NCI-H2227 treated with DMSO at 0.1 percent for 48 hours (cell line): Measurements from ENCODE around the gene PCAT7.
"Not testable (repeated sequence)": the region's sequence is repeated elsewhere in the genome, so short reads cannot be mapped to it uniquely, and the experiment has no call there.

Experiments
- DNase-seq: peaks from one replicate; lab custom pipeline; 2025; lab: John Stamatoyannopoulos, UW

The PCAT7 gene

GRCh38 chr9:94554439-94555331 is at the start of gene PCAT7:
PCAT7 (plus strand) TSS chr9:94555083.
- peak; percentile 77 for DNase-seq

DNA sequence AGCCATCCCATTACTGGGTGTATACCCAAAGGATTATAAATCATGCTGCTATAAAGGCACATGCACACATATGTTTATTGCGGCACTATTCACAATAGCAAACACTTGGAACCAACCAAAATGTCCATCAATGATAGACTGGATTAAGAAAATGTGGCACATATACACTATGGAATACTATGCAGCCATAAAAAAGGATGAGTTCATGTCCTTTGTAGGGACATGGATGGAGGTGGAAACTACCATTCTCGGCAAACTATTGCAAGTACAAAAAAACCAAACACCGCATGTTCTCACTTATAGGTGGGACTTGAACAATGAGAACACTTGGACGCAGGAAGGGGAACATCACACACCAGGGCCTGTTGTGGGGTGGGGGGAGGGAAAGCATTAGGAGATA is 48.5 kb upstream of the PCAT7 start:
- not testable (repeated sequence) for DNase-seq

- no peak for DNase-seq
Observed at GRCh38 chr9:94507531-94508258, 47.2 kb upstream of the PCAT7 start.

DNA sequence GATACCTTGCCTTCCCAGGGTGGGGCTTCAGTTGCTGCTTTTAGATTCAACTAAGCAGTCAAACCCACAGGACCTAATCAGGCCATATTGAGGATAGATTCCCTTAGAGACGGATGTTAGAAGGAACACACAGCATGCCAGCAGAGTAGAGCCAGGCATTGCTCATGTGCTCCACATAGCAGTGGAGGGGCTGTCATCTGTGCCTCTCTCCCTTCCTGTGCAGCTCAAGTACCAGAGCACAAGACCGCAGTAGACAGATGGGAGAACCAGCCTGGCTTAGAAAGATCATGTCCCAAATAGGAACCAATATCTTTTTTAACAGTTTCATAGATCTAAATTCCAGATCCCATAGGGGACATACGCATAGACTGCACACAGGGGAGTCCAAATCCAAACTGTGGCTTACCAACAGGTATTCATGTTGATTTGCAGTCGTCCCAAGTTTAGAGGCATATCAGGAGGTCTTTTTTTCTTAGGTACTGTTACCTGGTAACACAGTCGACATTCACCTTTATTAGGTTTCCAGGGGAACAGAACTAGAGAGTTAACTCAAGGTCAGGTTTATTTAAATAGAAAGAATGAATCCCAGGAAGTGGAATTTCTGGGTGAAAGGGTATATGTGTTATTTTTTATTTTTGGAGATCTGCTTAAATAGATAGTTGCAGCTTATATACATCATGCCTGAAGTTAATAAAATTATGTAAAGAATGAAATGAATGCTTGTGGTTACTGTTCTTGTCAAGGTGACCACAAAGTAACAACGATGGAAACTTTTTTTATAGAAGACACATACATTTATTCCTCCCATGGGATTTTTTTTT is 43.5 kb upstream of the PCAT7 start:
- no peak for DNase-seq

- DNase-seq: no peak
Observed at GRCh38 chr9:94511955-94512265, 43.0 kb upstream of the PCAT7 start.

DNA sequence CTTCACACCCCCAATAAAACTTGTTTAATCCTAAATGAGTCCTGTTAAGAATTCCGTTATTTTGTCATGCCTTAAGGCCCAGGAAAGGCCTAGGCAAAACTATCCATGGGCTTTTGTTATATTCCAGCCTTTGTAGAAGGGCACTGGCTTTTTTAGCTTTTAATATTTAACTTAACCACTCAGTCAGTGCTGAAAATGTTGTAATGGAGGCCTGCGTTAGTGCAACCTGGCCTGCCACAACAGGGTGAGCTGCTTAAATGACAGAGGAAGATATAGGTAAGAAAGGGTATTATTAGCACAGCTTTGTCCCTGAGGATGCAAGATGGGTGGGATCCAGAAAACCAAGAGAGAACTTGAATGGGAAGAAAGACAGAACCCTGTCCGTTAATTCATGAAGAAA is 40.2 kb upstream of the PCAT7 start:
- no peak for DNase-seq

DNA sequence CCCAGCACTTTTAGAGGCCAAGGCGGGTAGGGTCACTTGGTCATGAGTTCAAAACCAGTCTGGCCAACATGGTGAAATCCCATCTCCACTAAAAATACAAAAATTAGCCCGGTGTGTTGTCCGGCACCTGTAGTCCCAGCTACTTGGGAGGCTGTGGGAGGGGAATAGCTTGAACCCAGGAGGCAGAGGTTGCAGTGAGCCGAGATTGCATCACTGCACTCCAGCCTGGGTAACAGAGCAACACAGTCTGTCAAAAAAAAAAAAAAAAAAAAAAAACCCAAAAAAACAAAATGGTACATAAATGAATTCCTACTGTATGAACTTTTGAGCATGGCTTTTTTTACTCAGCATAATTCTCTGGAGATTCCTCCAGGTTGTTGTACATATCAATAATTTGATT is 37.6 kb upstream of the PCAT7 start:
- DNase-seq: no peak

- DNase-seq: no peak
Observed at GRCh38 chr9:94525396-94526035, 29.4 kb upstream of the PCAT7 start.

GRCh38 chr9:94526271-94526670 is 28.6 kb upstream of the PCAT7 start:
- DNase-seq: no peak

GRCh38 chr9:94526951-94527350 is 27.9 kb upstream of the PCAT7 start:
- DNase-seq: no peak

- no peak for DNase-seq
Observed at GRCh38 chr9:94528886-94529285, 26.0 kb upstream of the PCAT7 start.

DNA sequence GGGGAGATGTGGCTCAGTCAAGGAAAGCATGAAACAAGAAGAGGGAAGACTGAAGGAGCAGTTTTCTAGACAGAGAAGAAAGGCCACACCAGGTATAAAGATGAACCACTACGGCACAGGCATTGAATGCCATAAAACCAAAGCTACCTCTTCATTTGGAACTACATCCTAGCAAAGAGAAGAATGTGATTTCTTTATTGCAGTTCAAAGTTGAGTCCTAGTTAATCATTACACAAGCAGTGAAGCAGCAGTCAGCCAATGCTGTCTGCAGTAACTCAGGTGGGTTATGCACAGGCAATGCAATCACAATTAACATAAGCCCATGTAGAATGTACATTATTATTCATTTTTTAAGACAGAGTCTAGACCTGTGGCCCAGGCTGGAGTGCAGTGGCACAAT is 21.7 kb upstream of the PCAT7 start:
- DNase-seq: no peak

DNA sequence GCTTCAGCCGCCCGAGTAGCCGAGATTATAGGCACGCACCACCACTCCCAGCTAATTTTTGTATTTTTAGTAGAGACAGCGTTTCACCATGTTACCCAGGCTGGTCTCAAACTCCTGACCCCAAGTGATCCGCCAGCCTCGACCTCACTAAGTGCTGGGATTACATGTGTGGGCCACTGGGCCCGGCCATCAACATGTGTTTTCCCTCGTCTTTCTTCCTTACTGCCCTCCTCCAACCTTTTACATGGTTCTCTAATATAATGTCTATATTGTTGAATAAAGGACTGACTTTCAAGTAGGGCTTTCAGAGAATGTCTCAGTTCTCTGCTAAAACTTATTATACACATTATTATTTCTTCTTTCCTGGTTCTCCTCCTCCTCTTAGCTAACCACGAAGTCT is 21.3 kb upstream of the PCAT7 start:
- DNase-seq: no peak

GRCh38 chr9:94534901-94535300 is 20.0 kb upstream of the PCAT7 start:
- no peak for DNase-seq

GRCh38 chr9:94538908-94539307 is 16.0 kb upstream of the PCAT7 start:
- DNase-seq: no peak

DNA sequence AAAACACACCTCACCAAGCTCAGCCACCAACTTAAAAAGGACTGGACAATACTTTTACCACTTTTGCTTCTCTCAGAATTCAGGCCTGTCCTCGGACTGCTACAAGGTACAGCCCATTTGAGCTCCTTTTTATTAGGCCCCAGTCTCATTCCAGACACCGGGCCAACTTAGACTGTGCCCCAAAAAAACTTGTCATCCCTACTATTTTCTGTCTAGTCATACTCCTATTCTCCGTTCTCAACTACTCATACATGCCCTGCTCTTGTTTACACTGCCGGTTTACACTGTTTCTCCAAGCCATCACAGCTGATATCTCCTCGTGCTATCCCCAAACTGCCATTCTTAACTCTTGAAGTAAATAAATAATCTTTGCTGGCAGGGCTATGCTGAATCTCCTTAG is 10.5 kb upstream of the PCAT7 start:
- DNase-seq: not testable (repeated sequence)

DNA sequence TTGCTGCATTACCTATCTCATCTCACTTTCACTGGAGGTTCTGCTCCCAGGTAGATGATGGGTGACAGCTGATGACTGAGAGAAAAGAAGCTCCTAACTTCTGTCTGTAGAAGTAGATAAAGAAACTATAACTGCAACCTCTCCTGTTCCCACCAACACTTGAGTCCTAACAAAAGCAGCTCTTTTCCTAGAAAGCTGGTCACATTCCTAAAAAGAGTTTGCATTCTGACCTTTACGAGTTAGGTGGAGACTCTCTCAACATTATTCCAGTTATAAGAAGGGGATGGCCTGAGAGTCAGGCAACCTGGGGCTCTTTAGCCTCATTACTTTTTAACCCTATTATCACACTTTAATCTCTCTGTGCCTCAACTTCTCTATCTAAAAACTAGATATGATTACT is 8.9 kb upstream of the PCAT7 start:
- DNase-seq: no peak

DNA sequence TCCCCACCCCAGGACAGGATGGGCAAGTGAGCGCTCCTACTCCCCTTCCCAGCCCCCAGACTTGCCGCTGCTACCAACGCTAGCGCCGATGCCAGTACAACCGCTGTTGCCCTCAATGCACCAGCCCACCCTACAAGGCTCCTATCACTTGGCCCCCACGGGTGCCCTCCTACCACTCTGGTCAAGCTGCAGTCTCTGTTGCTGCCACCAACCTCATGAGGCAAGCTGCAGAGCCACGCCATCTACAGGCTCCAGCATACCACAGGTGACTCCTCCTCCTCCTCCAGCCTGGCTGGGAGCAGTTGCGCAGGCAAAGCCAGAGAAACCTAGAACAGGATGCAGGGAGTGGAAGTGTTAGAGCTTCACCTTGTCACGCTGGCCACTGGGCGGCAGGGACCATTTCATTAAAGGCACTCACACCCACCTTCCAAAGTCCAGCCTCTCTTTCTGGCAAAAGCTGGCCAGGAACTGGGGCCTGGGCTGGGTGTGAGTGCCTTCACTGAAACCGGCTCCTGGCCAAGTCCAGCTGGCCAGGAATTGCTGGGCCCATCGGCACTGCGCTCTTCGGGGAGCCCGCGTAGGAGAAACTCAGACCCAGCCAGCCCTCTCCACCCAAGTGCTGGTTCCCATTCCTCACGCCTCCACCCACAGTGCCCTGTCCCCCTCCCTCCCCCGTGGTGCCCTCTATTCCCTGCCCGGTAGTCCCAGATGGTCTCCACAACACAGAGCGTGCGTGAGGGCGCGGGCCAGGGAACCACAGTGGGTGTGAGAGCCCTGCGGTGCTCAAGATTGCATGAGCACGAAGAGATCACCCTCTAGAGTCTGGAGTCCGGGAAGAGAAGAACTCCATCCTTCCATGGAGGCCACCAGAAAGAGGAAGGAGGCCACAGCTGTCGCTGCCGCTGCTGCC is 1.6 kb upstream of the PCAT7 start:
- DNase-seq: peak; percentile 25

DNA sequence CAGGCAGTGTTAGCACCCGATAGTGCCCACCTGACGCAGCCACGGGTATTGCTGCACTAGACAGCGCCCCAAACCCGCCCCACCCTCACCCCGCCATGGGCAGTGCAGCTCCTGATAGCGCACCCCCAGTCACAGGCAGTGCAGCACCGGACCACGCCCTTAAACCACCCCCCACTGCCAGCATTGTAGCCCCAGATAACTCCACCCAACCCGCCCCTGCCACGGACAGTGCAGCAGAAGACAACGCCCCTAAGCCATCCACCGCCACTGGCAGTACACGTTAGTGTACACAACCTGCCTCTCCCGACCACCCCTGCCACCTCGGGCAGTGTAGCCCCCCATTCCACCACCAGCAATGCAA is 825 bp upstream of the PCAT7 start:
- no peak for DNase-seq

DNA sequence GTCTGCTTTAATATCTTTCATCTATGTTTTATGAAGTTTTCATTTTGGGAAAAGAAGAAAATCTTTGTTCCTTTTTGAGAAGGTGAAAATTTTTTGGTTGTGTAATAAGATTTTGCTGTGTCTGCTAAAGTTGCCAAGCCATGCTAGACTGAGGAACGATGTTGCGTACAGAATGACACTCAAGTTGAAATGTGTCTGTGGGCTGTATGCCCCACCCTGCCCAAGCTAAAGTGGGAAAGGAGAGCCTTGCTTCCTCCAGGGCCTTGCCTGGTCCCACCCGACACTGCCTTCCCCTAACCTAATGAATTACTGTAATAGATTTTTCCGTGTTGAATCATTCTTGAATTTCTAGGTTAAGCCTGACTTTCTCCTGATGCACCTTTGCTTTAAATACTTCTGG is 2.5 kb downstream of the PCAT7 start:
- no peak for DNase-seq

GRCh38 chr9:94560237-94560636 is 5.4 kb downstream of the PCAT7 start:
- no peak for DNase-seq
